IPS DF 6.9 (cell line): ENCODE results near the gene COL4A2.

Experiments
- DNase-seq: peaks from one replicate; pipeline ENCODE4 v3.0.0-alpha.2; 2013; ENCODE audit warnings: low read depth, low spot score
- H3K27ac ChIP-seq: one replicate; pipeline ENCODE4 v1.5.1; 2013; ENCODE audit warnings: low read length, control low read depth
- H3K27me3 ChIP-seq: 2 replicates; pipeline ENCODE4 v1.6.1; 2013; ENCODE audit warnings: mild to moderate bottlenecking, low read length; ENCODE audit not compliant: control insufficient read depth, insufficient read depth
- H3K36me3 ChIP-seq: 2 replicates; pipeline ENCODE4 v1.6.1; 2013; ENCODE audit warnings: low read length; ENCODE audit not compliant: control insufficient read depth, insufficient read depth
- H3K4me1 ChIP-seq: 2 replicates; pipeline ENCODE4 v1.6.1; 2013; ENCODE audit warnings: low read length; ENCODE audit not compliant: control insufficient read depth, insufficient read depth
- H3K4me3 ChIP-seq: 2 replicates; pipeline ENCODE4 v1.5.1; 2013; ENCODE audit warnings: mild to moderate bottlenecking, low read length
- H3K9me3 ChIP-seq: 2 replicates; pipeline ENCODE4 v1.6.1; 2013; ENCODE audit warnings: low read length, inconsistent platforms; ENCODE audit not compliant: control insufficient read depth, insufficient read depth
- WGBS: extraction: QIAGEN DNeasy Blood & Tissue Kit; methylation state at CpG from one replicate; pipeline ENCODE4 v1.1.7; 2013; ENCODE audit warnings: mixed read lengths, missing lambda C conversion rate; ENCODE audit not compliant: insufficient read length, insufficient coverage; 5-methylcytosine and 5-hydroxymethylcytosine counted together

COL4A2 gene

DNA sequence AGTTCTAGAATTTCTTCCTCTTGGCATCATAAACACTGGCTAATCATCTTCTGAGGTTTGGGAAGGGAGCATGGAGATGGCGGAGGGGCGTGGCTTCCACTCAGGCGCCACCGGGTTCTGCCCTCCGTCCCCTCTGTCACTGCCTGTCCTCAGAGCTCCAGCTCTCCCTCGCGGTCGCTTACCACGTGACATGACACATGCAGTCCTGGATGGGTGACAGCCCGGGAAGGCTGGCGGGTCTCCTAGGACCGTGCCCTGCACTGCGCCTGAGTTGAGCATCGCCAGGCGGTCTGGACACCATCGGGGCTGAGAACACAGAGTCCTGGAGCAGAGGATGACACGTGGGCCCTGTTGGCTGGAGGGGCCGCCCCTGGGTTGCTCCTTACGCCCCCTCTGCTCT, 131.1 kb downstream of the COL4A2 start:
- H3K9me3 ChIP-seq: no peaks in the 10 kb centered on the region
- no CpG with 5 or more reads among the region's 19 CpGs for WGBS
- H3K36me3 ChIP-seq: peaks cover 6% of the 10 kb centered on the region; the same call in 1 of the 2 replicates
- no peaks in the 10 kb centered on the region for H3K4me1 ChIP-seq
- DNase-seq: no peak
- no peak overlapping the region for H3K4me3 ChIP-seq
- H3K27ac ChIP-seq: no peak overlapping the region
- H3K27me3 ChIP-seq: no peaks in the 10 kb centered on the region

DNA sequence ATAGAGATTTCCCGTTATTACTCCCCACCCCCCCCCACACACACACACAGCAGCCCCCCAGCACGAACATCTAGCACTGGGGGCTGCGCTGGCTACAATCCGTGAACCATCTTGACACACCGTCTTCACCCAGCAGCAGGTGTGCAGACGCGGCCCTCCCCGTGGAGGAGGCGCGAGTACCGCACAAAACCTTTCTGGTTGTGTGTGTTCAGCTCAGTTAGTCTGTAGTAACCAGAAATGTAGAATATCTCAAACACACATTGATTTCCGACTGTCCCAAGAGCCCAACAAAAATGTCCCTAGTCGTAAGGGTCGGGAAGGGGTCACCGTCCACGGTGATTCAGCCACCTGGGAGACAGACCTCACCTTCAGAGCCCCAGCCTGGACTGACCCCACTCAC, 131.7 kb downstream of the COL4A2 start:
- no peak for DNase-seq
- Histone ChIP-seq H3K36me3 (peaks cover 6% of the 10 kb centered on the region; the same call in 1 of the 2 replicates), H3K9me3 (no peaks in the 10 kb centered on the region), H3K27me3 (no peaks in the 10 kb centered on the region), H3K4me1 (no peaks in the 10 kb centered on the region), H3K4me3 (no peak overlapping the region), H3K27ac (no peak overlapping the region)
- WGBS: no CpG with 5 or more reads among the region's 16 CpGs

GRCh38 chr13:110440946-110441731, 134.1 kb downstream of the COL4A2 start:
- Histone ChIP-seq H3K27ac (no peak overlapping the region), H3K27me3 (no peaks in the 10 kb centered on the region), H3K4me1 (no peaks in the 10 kb centered on the region), H3K9me3 (no peaks in the 10 kb centered on the region), H3K36me3 (peaks cover 4% of the 10 kb centered on the region; the same call in 1 of the 2 replicates), H3K4me3 (no peak overlapping the region)
- no CpG with 5 or more reads among the region's 17 CpGs for WGBS
- no peak for DNase-seq

- Histone ChIP-seq H3K27ac (no peak overlapping the region), H3K27me3 (no peaks in the 10 kb centered on the region), H3K9me3 (no peaks in the 10 kb centered on the region), H3K4me1 (no peaks in the 10 kb centered on the region), H3K36me3 (peaks cover 4% of the 10 kb centered on the region; the same call in 1 of the 2 replicates), H3K4me3 (no peak overlapping the region)
- no CpG with 5 or more reads among the region's 10 CpGs for WGBS
- DNase-seq: no peak
Measured at GRCh38 chr13:110442930-110443621, 136.0 kb downstream of the COL4A2 start.

GRCh38 chr13:110443622-110444225, 136.6 kb downstream of the COL4A2 start:
- Histone ChIP-seq H3K9me3 (no peaks in the 10 kb centered on the region), H3K4me1 (no peaks in the 10 kb centered on the region), H3K27ac (no peak overlapping the region), H3K36me3 (peaks cover 4% of the 10 kb centered on the region; the same call in 1 of the 2 replicates), H3K27me3 (no peaks in the 10 kb centered on the region), H3K4me3 (no peak overlapping the region)
- no peak for DNase-seq
- no CpG with 5 or more reads among the region's 12 CpGs for WGBS

DNA sequence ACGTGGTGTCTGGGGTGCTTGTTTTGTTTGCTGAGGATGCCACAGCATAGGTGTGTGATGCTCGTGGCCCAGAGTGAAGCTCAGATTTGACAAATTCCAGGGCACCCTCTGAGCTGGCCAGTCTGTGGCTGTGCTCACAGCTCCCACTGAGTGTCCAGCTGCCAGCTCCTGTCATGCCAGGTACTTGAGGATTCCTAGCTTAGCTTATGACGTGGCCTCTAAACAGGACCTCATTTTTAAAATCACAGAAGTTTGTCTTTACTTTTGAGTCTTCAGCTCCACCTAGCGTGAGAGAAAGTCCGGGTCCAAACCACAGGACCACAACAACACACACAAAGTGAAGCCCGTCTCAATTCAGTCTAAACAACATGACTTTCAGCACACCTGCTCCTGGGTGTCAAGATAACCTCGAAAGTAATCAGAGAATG, 137.2 kb downstream of the COL4A2 start:
- Histone ChIP-seq H3K4me3 (no peak overlapping the region), H3K27ac (no peak overlapping the region), H3K9me3 (no peaks in the 10 kb centered on the region), H3K4me1 (no peaks in the 10 kb centered on the region), H3K36me3 (peaks cover 4% of the 10 kb centered on the region; the same call in 1 of the 2 replicates), H3K27me3 (no peaks in the 10 kb centered on the region)
- DNase-seq: no peak
- WGBS: no CpG with 5 or more reads among the region's 7 CpGs

- Histone ChIP-seq H3K36me3 (peaks cover 4% of the 10 kb centered on the region; the same call in 1 of the 2 replicates), H3K27me3 (no peaks in the 10 kb centered on the region), H3K4me3 (no peak overlapping the region), H3K27ac (no peak overlapping the region), H3K4me1 (no peaks in the 10 kb centered on the region), H3K9me3 (no peaks in the 10 kb centered on the region)
- WGBS: no CpG with 5 or more reads among the region's 7 CpGs
- DNase-seq: no peak
Measured at GRCh38 chr13:110445183-110445582, 138.1 kb downstream of the COL4A2 start.

DNA sequence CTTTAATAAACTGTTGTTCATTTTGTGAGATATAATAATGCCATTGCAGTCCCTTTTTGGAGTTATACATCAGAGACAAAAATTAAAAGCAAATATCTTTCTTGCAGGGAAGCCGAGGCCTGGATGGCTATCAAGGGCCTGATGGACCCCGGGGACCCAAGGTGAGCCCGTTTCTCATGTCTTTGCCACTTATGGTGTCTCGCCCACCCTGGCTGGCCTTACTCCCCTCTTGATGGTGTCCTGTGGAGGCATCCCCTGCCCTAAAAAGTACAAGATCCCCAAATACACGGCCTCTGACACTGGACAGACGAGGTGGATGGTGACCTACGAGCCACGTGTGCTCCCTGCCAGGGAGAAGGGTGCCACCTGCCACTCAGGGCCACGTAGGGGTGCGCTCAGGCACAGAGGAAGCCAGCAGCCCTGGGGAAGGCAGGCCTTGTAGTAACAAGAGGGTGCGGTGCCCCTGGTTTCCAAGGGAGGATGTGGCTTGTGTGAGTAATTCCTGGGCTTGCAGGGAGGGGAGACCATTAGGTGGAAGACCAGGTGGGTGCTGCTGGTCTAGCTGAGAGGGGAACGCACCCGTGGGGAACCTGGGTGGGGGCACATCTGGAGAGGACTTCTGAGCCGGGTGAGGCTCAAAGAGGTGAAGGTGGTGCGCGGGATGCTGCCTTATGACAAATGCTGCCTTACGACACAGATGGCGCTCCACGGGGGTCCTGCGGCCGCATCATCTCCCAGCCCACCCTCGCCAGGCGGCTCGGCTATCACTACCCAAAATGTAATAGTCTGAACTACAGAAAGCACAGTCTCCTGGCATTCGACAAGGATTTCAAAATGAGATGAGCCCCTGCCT, 138.9 kb downstream of the COL4A2 start:
- H3K27ac ChIP-seq: no peak overlapping the region
- H3K36me3 ChIP-seq: peaks cover 1% of the 10 kb centered on the region; the same call in 1 of the 2 replicates
- WGBS: no CpG with 5 or more reads among the region's 25 CpGs
- no peaks in the 10 kb centered on the region for H3K4me1 ChIP-seq
- H3K4me3 ChIP-seq: no peak overlapping the region
- H3K27me3 ChIP-seq: no peaks in the 10 kb centered on the region
- no peaks in the 10 kb centered on the region for H3K9me3 ChIP-seq
- DNase-seq: no peak

GRCh38 chr13:110446575-110446890, 139.4 kb downstream of the COL4A2 start:
- Histone ChIP-seq H3K27me3 (no peaks in the 10 kb centered on the region), H3K36me3 (no peaks in the 10 kb centered on the region), H3K4me1 (no peaks in the 10 kb centered on the region), H3K27ac (no peak overlapping the region), H3K4me3 (no peak overlapping the region), H3K9me3 (no peaks in the 10 kb centered on the region)
- no peak for DNase-seq
- WGBS: no CpG with 5 or more reads among the region's 4 CpGs

GRCh38 chr13:110447058-110447511, 140.0 kb downstream of the COL4A2 start:
- Histone ChIP-seq H3K4me3 (no peak overlapping the region), H3K36me3 (no peaks in the 10 kb centered on the region), H3K9me3 (no peaks in the 10 kb centered on the region), H3K27me3 (no peaks in the 10 kb centered on the region), H3K4me1 (no peaks in the 10 kb centered on the region), H3K27ac (no peak overlapping the region)
- WGBS: no CpG with 5 or more reads among the region's 12 CpGs
- no peak for DNase-seq
